Mucosa of descending colon (tissue), 3 donors: Measurements from ENCODE around the gene ABCF2. TPM values are rescaled to one million over a fixed set of nuclear protein-coding genes. Genes with fewer than 3 reads are reported as not detected.

ENCODE experiments used
- ATAC-seq: fragments of 200-7000 bp; cut with Tn5 transposase; one replicate; pipeline ENCODE4 v1.9.1; 2020; ENCODE audit warnings: mild to moderate bottlenecking, moderate library complexity
- DNase-seq, 3 donors: peaks; one replicate each; pipeline ENCODE4 v3.0.0-alpha.2; 2020
- H3K36me3 ChIP-seq: fragments of 200-600 bp; one replicate; pipeline ENCODE4 v1.8.0; 2021; ENCODE audit warnings: low read depth, mild to moderate bottlenecking
- H3K4me1 ChIP-seq: fragments of 200-600 bp; one replicate; pipeline ENCODE4 v1.8.0; 2021; ENCODE audit warnings: low read depth, mild to moderate bottlenecking
- H3K4me3 ChIP-seq: fragments of 200-600 bp; one replicate; pipeline ENCODE4 v1.8.0; 2021; ENCODE audit warnings: mild to moderate bottlenecking
- H3K9me3 ChIP-seq: fragments of 200-600 bp; one replicate; pipeline ENCODE4 v1.8.0; 2021; ENCODE audit warnings: mild to moderate bottlenecking
- intact Hi-C, 2 donors: fragments of 100-400 bp; cut with DNase I in 1 of 2; cut with micrococcal nuclease in 1 of 2; formaldehyde crosslinking; loops; one replicate each; pipeline versions ENCODE4 v1.11.0 to v1.11.1; 2022; cut with DNase I, micrococcal nuclease
- total RNA-seq, 3 donors: library from RNA; stranded (reverse); fragmentation: NEBNext Ultra II Directional in 2 of 3; extraction: Animal tissue kit (Norgen Biotek cat#: 25700) in 2 of 3; gene quantifications; one replicate each; pipeline versions ENCODE4 v1.2.1 to v1.2.4, GENCODE V29; 2021 to 2023
- TF ChIP-seq, protein P1 (sequence below): fragments of 200-600 bp; IDR thresholded peaks from one replicate; pipeline ENCODE4 v1.8.0; 2022; ENCODE audit warnings: antibody characterized with exemption, mild to moderate bottlenecking
- donor health status: DM: no; HTN: no; CAD: no; lungs with moderate emphysema.
- donor health status: DM: no; HTN: no; CAD: no.
- donor health status: DM: no; HTN: yes; CAD: no.

Gene ABCF2
- total RNA-seq, 3 donors from 2014 or later = 27.0 to 36.4 (median 28.4) TPM

DNA sequence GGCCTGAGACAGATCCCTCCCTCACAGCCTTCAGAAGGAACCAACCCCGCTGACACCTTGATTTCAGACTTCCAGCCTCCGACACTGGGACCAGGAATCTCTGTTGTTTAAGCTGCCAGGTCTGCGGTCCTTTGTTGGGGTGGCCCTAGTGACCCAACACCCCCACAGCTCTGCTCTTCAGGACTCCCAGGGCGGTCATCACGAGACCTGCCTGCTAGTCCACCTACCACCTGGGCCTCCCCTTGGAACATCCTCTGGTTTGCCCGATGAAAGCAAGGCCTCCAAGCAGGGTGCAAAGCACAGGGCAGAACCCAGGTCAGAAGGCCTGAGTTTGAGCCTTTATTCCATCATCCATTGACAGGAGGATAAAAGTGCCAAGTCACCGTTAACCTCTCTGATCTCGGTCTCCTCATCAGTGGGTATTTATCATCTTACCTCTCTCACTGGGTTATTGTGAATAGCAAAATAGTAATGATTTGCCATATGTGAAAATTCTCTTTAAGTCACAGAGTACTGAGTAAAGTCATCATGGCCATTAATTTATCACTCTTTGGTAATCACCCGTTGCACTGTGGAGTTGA, 38.4 kb upstream of the ABCF2 start:
- ATAC-seq = no peak
- intact Hi-C loops = no loop called here
- DNase-seq = no peak
- Histone ChIP-seq H3K4me1 (no peaks in the 10 kb centered on the region), H3K4me3 (no peak overlapping the region), H3K36me3 (no peaks in the 10 kb centered on the region), H3K9me3 (no peaks in the 10 kb centered on the region)
- TF ChIP-seq, protein P1, sequence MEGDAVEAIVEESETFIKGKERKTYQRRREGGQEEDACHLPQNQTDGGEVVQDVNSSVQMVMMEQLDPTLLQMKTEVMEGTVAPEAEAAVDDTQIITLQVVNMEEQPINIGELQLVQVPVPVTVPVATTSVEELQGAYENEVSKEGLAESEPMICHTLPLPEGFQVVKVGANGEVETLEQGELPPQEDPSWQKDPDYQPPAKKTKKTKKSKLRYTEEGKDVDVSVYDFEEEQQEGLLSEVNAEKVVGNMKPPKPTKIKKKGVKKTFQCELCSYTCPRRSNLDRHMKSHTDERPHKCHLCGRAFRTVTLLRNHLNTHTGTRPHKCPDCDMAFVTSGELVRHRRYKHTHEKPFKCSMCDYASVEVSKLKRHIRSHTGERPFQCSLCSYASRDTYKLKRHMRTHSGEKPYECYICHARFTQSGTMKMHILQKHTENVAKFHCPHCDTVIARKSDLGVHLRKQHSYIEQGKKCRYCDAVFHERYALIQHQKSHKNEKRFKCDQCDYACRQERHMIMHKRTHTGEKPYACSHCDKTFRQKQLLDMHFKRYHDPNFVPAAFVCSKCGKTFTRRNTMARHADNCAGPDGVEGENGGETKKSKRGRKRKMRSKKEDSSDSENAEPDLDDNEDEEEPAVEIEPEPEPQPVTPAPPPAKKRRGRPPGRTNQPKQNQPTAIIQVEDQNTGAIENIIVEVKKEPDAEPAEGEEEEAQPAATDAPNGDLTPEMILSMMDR = no peak

DNA sequence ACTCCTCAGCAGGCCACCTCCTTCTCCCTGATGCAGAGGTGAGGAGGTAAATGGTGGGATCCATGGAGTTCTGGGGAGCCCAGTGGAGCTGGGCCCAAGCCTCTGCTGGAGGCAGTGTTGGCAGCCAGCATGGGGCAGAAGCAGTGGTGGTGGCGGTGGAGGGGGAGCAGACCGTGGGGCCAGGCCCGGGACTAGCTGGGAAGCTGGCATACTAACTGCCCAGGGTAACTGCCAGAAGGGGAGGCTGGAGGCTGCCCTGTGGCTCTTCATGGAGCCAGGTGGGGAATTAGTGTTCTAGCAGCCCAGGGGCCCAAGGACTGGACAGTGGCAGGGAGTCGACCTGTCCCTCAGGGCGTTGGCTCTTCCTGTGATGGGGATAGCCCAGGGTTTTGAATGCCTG, 37.6 kb upstream of the ABCF2 start:
- intact Hi-C loops = no loop called here
- Histone ChIP-seq H3K9me3 (no peaks in the 10 kb centered on the region), H3K4me1 (no peaks in the 10 kb centered on the region), H3K4me3 (no peak overlapping the region), H3K36me3 (no peaks in the 10 kb centered on the region)
- TF ChIP-seq, protein P1 = no peak
- ATAC-seq = no peak
- DNase-seq = no peak

DNA sequence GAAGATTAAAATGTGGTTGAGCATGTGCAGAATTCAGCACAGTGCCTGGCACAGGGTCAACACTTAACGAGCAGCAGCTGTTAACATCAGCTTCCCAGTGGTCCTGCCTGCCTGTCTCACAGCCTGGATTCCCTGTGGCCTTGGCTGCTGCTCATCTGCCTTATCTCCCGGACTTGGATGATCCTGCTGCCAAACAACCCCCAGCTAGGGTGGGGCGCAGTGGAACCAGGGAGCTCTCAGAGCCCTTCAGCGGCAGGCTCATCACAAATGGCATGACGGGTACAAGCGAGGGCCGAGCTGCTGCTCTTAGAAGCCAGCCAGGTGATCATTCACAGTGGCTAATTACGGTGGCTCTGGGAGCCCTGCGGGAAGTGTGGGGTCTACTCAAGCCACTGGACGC, 34.5 kb upstream of the ABCF2 start:
- H3K4me3 ChIP-seq = no peak overlapping the region
- H3K9me3 ChIP-seq = no peaks in the 10 kb centered on the region
- no peaks in the 10 kb centered on the region for H3K36me3 ChIP-seq
- H3K4me1 ChIP-seq = no peaks in the 10 kb centered on the region
- TF ChIP-seq, protein P1 = no peak
- DNase-seq = peak in 1 of 3 donors; percentile 37
- no peak for ATAC-seq
- intact Hi-C loops = no loop called here

DNA sequence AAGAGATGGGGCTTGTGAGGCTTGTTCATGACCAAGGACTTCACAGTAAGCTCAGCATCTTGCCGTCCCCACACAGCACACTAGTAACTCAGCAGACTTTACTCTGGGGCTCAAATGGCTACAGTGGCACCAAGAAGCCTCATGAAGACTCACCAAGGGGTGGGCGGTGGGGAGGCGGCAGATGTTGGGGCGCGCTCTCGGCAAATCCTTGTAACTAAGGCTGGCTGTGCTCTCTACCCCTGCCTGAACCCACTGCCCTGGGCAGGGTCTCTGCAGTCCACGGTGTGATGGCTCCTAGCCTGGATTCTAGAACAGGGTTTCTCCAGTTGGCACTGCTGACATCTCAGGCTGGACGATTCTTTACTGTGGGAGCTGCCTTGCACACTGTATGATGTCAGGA, 33.9 kb upstream of the ABCF2 start:
- Histone ChIP-seq H3K4me1 (no peaks in the 10 kb centered on the region), H3K9me3 (no peaks in the 10 kb centered on the region), H3K36me3 (no peaks in the 10 kb centered on the region), H3K4me3 (no peak overlapping the region)
- TF ChIP-seq, protein P1 = no peak
- DNase-seq (peak in 1 of 3 donors; percentile 16), ATAC-seq (no peak)
- intact Hi-C loops = no loop called here

- intact Hi-C loops = no loop called here
- no peak for ATAC-seq
- Histone ChIP-seq H3K9me3 (no peaks in the 10 kb centered on the region), H3K4me3 (no peak overlapping the region), H3K4me1 (no peaks in the 10 kb centered on the region), H3K36me3 (no peaks in the 10 kb centered on the region)
- TF ChIP-seq, protein P1 = no peak
- DNase-seq = no peak
These were observed 33.5 kb upstream of the ABCF2 start for GRCh38 chr7:151260471-151260870.

DNA sequence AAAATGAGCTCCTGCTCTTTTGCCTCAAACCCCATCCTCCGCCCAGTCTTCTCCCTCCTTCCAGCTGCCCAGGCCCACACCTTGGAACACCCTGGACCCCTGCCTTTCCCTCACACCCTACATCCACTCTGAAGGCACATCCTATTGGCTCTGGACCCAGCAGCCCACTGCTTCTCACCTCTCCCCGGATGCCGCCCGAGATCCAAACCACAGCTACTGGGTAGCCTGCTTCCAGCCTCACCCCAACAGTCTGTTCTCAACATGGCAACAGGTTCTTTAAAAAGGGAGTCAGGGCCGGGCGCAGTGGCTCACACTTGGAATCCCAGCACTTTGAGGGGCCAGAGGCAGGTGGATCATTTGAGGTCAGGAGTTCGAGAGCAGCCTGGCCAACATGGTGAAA, 31.0 kb upstream of the ABCF2 start:
- Histone ChIP-seq H3K36me3 (no peaks in the 10 kb centered on the region), H3K9me3 (no peaks in the 10 kb centered on the region), H3K4me1 (no peaks in the 10 kb centered on the region), H3K4me3 (no peak overlapping the region)
- TF ChIP-seq, protein P1 = no peak
- intact Hi-C loops = no loop called here
- ATAC-seq = no peak
- DNase-seq = no peak
